Hepatocyte (in vitro differentiated cells): ENCODE measurements around the gene ELAVL2.

ENCODE experiments used
- EZH2phosphoT487 ChIP-seq: fragments of 200-600 bp; sonication (generic); IDR thresholded peaks from one replicate; pipeline ENCODE4 v1.6.1; 2018; ENCODE audit warnings: antibody characterized with exemption, mild to moderate bottlenecking, low read depth, moderate library complexity; ENCODE audit not compliant: unreplicated experiment, severe bottlenecking
- TF ChIP-seq, protein P1 (sequence below): fragments of 200-600 bp; sonication (generic); IDR thresholded peaks from 2 replicates; pipeline ENCODE4 v1.5.1; 2016; ENCODE audit warnings: antibody characterized with exemption, mild to moderate bottlenecking; ENCODE audit not compliant: poor library complexity

DNA sequence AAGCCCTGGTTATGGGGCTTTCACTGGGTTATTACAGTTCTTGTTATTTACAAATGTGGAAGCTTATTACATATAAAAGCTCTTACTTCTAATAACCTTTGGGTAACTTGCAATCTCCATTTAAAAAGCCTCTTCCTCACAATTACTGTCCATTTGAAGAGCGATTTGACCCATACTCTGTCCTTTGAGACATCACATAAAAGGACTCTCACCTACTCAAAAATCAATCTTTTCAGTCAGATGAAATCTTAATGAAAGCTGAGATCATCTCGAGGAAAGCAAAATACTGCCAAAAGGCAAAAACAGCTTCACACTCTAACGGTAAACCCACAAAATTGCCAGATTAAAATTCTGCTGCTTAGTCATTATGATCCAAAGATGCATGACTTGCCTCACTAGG is 29.8 kb downstream of the ELAVL2 start:
- TF ChIP-seq, protein P1, sequence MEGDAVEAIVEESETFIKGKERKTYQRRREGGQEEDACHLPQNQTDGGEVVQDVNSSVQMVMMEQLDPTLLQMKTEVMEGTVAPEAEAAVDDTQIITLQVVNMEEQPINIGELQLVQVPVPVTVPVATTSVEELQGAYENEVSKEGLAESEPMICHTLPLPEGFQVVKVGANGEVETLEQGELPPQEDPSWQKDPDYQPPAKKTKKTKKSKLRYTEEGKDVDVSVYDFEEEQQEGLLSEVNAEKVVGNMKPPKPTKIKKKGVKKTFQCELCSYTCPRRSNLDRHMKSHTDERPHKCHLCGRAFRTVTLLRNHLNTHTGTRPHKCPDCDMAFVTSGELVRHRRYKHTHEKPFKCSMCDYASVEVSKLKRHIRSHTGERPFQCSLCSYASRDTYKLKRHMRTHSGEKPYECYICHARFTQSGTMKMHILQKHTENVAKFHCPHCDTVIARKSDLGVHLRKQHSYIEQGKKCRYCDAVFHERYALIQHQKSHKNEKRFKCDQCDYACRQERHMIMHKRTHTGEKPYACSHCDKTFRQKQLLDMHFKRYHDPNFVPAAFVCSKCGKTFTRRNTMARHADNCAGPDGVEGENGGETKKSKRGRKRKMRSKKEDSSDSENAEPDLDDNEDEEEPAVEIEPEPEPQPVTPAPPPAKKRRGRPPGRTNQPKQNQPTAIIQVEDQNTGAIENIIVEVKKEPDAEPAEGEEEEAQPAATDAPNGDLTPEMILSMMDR, result no peak
- TF ChIP-seq EZH2phosphoT487, result no peak
